Psoas muscle (tissue), 8 donors: ENCODE data around the gene SCAMP3. TPM values are rescaled to one million over a fixed set of nuclear protein-coding genes. Genes with fewer than 3 reads are reported as not detected.
"Not testable (repeated sequence)": the region's sequence is repeated elsewhere in the genome, so short reads cannot be mapped to it uniquely, and the experiment has no call there.

ENCODE experiments used
- ATAC-seq, 4 donors: fragments of 200-7000 bp; cut with Tn5 transposase; one replicate each; pipeline ENCODE4 v1.9.1; 2020; ENCODE audit warnings: moderate library complexity in 3 of 4, mild to moderate bottlenecking in 2 of 4
- DNase-seq, 2 donors: peaks; one replicate each; pipeline ENCODE4 v3.0.0-alpha.2; 2020
- H3K27ac ChIP-seq: fragments of 200-600 bp; one replicate; pipeline ENCODE4 v1.8.0; 2022
- H3K27me3 ChIP-seq, 3 donors: fragments of 200-600 bp in 1 of 3; one replicate each; pipeline versions ENCODE4 v1.6.1 to v1.8.0; 2013 to 2022; ENCODE audit warnings: low read length in 2 of 3, mild to moderate bottlenecking in 2 of 3, moderate library complexity in 1 of 3; ENCODE audit not compliant: insufficient read depth in 3 of 3
- H3K36me3 ChIP-seq, 2 donors: fragments of 200-600 bp in 1 of 2; one replicate each; pipeline versions ENCODE4 v1.6.1 to v1.8.0; 2013 to 2022; ENCODE audit warnings: low read depth in 1 of 2, mild to moderate bottlenecking in 1 of 2, moderate library complexity in 1 of 2; ENCODE audit not compliant: insufficient read depth in 1 of 2
- H3K4me1 ChIP-seq: fragments of 200-600 bp; one replicate; pipeline ENCODE4 v1.8.0; 2022
- H3K4me3 ChIP-seq: fragments of 200-600 bp; one replicate; pipeline ENCODE4 v1.8.0; 2022; ENCODE audit warnings: mild to moderate bottlenecking
- H3K9me3 ChIP-seq: fragments of 200-600 bp; one replicate; pipeline ENCODE4 v1.8.0; 2022
- WGBS, 3 donors: extraction: QIAGEN DNeasy Blood & Tissue Kit; methylation state at CpG; one replicate each; pipeline versions ENCODE4 v1.1.6 to v1.1.7; 2013; 5-methylcytosine and 5-hydroxymethylcytosine counted together
- intact Hi-C, 2 donors: fragments of 100-400 bp; cut with DNase I; formaldehyde crosslinking; loops; one replicate each; pipeline versions ENCODE4 v1.11.0 to v1.14.2; 2022
- polyA plus RNA-seq, 3 donors: library from polyadenylated mRNA; stranded (reverse); fragments of 200-250 nt; gene quantifications; one replicate each; pipeline ENCODE4 v1.2.3, GENCODE V29; 2013
- total RNA-seq, 4 donors: library from RNA; stranded (reverse); fragmentation: NEBNext Ultra II Directional in 2 of 4; extraction: Animal tissue kit (Norgen Biotek cat#: 25700) in 2 of 4; gene quantifications; one replicate each; pipeline versions ENCODE4 v1.2.1 to v1.2.4, GENCODE V29; 2021 to 2023
- TF ChIP-seq, protein P1 (sequence below): fragments of 200-600 bp; IDR thresholded peaks from one replicate; pipeline ENCODE4 v1.8.0; 2022; ENCODE audit warnings: antibody characterized with exemption
- donor health status: healthy with polysubstance abuse.
- donor health status: DM: no; HTN: no; CAD: no; lungs with moderate emphysema.
- donor health status: Bipolar disorder and iron deficiency.
- donor health status: healthy.
- donor health status: DM: yes; HTN: yes; CAD: no.
- donor health status: DM: no; HTN: no; CAD: no.
- donor health status: DM: no; HTN: no; CAD: no.
- donor health status: DM: yes; HTN: yes; CAD: no.

SCAMP3 gene
- total and polyA plus RNA-seq, 7 donors: 49.5 to 159 (median 70.7) TPM

- no peaks in the 10 kb centered on the region for H3K9me3 ChIP-seq
- ATAC-seq: peak; percentile 98 to 99 (median 98)
- H3K4me3 ChIP-seq: peak overlapping the region; percentile 79
- H3K36me3 ChIP-seq: no peaks in the 10 kb centered on the region
- TF ChIP-seq, protein P1, sequence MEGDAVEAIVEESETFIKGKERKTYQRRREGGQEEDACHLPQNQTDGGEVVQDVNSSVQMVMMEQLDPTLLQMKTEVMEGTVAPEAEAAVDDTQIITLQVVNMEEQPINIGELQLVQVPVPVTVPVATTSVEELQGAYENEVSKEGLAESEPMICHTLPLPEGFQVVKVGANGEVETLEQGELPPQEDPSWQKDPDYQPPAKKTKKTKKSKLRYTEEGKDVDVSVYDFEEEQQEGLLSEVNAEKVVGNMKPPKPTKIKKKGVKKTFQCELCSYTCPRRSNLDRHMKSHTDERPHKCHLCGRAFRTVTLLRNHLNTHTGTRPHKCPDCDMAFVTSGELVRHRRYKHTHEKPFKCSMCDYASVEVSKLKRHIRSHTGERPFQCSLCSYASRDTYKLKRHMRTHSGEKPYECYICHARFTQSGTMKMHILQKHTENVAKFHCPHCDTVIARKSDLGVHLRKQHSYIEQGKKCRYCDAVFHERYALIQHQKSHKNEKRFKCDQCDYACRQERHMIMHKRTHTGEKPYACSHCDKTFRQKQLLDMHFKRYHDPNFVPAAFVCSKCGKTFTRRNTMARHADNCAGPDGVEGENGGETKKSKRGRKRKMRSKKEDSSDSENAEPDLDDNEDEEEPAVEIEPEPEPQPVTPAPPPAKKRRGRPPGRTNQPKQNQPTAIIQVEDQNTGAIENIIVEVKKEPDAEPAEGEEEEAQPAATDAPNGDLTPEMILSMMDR: no peak
- WGBS, 3 donors: 1 to 2% (median 1%) methylated on average over 42 of the region's 42 CpGs
- intact Hi-C loops: loop anchor here (1.0 to 5.0 kb wide), 2 partner anchors 21 to 50 kb away; no protein-coding TSS in a partner anchor
- peak; percentile 98 for DNase-seq
- no peaks in the 10 kb centered on the region for H3K4me1 ChIP-seq
- H3K27ac ChIP-seq: peak overlapping the region; percentile 84
- no peaks in the 10 kb centered on the region for H3K27me3 ChIP-seq
Measured at GRCh38 chr1:155227261-155228095, 34.7 kb downstream of the SCAMP3 start.

- ATAC-seq (peak; percentile 59 to 75 (median 65)), DNase-seq (peak; percentile 56 to 77)
- intact Hi-C loops: loop anchor here (1.0 to 5.0 kb wide), 2 partner anchors 21 to 50 kb away; no protein-coding TSS in a partner anchor
- 0% methylated on average over 19 of the region's 19 CpGs for WGBS, 3 donors
- Histone ChIP-seq H3K9me3 (no peaks in the 10 kb centered on the region), H3K27me3 (no peaks in the 10 kb centered on the region), H3K4me1 (no peaks in the 10 kb centered on the region), H3K36me3 (no peaks in the 10 kb centered on the region), H3K4me3 (peak overlapping the region; percentile 79), H3K27ac (peak overlapping the region; percentile 84)
- TF ChIP-seq, protein P1: no peak
Measured at GRCh38 chr1:155226910-155227260, 35.3 kb downstream of the SCAMP3 start.

- H3K4me3 ChIP-seq: peak overlapping the region; percentile 79
- DNase-seq: peak; percentile 73 to 84
- WGBS, 3 donors: 0 to 1% (median 1%) methylated on average over 7 of the region's 7 CpGs
- peak overlapping the region; percentile 84 for H3K27ac ChIP-seq
- no peaks in the 10 kb centered on the region for H3K4me1 ChIP-seq
- intact Hi-C loops: loop anchor here (5.0 kb wide), 1 partner anchor 49 kb away; no protein-coding TSS in a partner anchor
- ATAC-seq: peak; percentile 32 to 67 (median 44)
- H3K36me3 ChIP-seq: no peaks in the 10 kb centered on the region
- no peaks in the 10 kb centered on the region for H3K27me3 ChIP-seq
- no peaks in the 10 kb centered on the region for H3K9me3 ChIP-seq
- TF ChIP-seq, protein P1: peak; percentile 42
Measured at GRCh38 chr1:155226188-155226909, 35.8 kb downstream of the SCAMP3 start.

DNA sequence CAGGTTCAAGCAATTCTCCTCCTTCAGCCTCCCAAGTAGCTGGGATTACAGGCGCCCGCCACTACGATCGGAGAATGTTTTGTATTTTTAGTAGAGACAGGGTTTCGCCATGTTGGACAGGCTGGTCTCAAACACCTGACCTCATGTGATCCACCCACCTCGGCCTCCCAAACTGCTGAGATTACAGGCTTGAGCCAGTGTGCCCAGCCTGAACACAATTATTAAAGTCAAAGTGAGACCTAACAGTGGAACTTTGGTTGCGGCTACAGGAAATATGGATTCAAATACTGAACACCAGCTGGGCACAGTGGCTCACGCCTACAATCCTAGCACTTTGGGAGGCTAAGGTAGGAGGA lies 36.8 kb downstream of the SCAMP3 start:
- H3K4me3 ChIP-seq, H3K27me3 ChIP-seq, ATAC-seq, H3K9me3 ChIP-seq, H3K36me3 ChIP-seq, H3K27ac ChIP-seq, DNase-seq, H3K4me1 ChIP-seq: not testable (repeated sequence)
- intact Hi-C loops: loop anchor here (5.0 kb wide), 1 partner anchor 48 kb away; no protein-coding TSS in a partner anchor
- whole genome bisulfite sequencing, 3 donors: 95 to 97% (median 97%) methylated on average over 7 to 8 of the region's 8 CpGs

DNA sequence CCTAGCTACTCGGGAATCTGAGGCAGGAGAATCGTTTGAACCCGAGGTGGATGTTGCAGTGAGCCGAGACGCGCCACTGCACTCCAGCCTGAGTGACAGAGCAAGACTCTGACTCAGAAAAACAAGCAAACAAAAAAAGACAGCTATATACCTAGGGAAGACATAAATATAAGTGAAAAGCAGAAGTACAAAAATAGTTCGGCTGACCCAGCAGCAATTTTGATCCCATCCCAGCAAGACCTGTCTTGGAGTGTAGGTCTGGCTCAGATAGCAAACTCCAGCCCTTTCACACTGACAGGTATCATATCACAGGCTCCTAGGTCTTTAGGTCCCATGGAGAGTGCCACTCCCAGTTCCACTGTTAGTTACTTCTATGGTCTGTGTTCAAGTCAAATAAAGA lies 39.1 kb downstream of the SCAMP3 start:
- H3K9me3 ChIP-seq: no peaks in the 10 kb centered on the region
- H3K36me3 ChIP-seq: no peaks in the 10 kb centered on the region
- H3K27me3 ChIP-seq: no peaks in the 10 kb centered on the region
- H3K4me3 ChIP-seq: no peak overlapping the region
- TF ChIP-seq, protein P1: no peak
- WGBS, 3 donors: 84 to 87% (median 85%) methylated on average over 7 of the region's 7 CpGs
- ATAC-seq (no peak), DNase-seq (no peak)
- no peak overlapping the region for H3K27ac ChIP-seq
- H3K4me1 ChIP-seq: peaks cover 5% of the 10 kb centered on the region
- intact Hi-C loops: no loop called here

DNA sequence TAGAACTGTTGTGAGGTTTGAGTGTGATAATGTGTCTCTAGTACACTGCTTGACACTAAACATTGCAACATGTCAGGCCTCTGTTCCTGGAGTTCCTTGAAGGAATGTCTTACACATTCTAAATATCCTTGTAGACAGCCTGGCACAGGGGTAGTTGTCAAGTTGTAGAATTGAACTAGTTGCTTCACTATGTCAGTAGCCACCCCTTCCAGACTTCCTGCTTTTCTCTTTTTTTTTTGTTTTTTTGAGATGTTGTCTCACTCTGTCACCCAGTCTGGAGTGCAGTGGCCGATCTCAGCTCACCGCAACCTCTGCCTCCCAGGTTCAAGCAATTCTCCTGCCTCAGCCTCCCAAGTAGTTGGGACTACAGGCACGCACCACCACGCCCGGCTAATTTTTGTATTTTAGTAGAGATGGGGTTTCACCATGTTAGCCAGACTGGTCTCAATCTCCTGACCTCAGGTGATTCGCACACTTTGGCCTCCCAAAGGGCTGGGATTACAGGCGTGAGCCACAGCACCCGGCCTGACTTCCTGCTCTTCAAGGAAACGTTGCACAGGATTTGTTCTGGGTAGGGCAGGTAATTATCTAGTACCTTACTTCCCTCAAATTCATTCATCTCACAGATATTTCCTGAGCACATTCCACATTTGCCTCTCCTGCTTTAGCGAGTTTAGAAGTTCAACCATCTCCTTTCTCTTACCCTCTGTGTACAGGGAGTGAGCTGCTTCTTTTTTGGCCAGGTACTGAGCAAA lies 41.8 kb downstream of the SCAMP3 start:
- WGBS, 3 donors: 87 to 90% (median 88%) methylated on average over 10 of the region's 10 CpGs
- intact Hi-C loops, H3K4me1 ChIP-seq, H3K9me3 ChIP-seq, H3K36me3 ChIP-seq, DNase-seq, H3K27me3 ChIP-seq, ATAC-seq, H3K27ac ChIP-seq, H3K4me3 ChIP-seq: not testable (repeated sequence)
